Lower lobe of right lung (tissue), 2 donors: ENCODE measurements around the gene STX1A. TPM values are rescaled to one million over a fixed set of nuclear protein-coding genes. Genes with fewer than 3 reads are reported as not detected.

ENCODE experiments used
- ATAC-seq, 2 donors: fragments of 200-7000 bp; cut with Tn5 transposase; one replicate each; pipeline ENCODE4 v1.9.1; 2020 to 2022; ENCODE audit warnings: mild to moderate bottlenecking in 2 of 2, moderate library complexity in 2 of 2
- DNase-seq: peaks from one replicate; pipeline ENCODE4 v3.0.0-alpha.2; 2020
- H3K27ac ChIP-seq: fragments of 200-600 bp; one replicate; pipeline ENCODE4 v1.8.0; 2022
- H3K27me3 ChIP-seq: fragments of 200-600 bp; one replicate; pipeline ENCODE4 v1.8.0; 2022; ENCODE audit warnings: low read depth
- H3K36me3 ChIP-seq: fragments of 200-600 bp; one replicate; pipeline ENCODE4 v1.8.0; 2022; ENCODE audit warnings: mild to moderate bottlenecking
- H3K4me1 ChIP-seq: fragments of 200-600 bp; one replicate; pipeline ENCODE4 v1.8.0; 2022
- H3K4me3 ChIP-seq: fragments of 200-600 bp; one replicate; pipeline ENCODE4 v1.8.0; 2022; ENCODE audit warnings: mild to moderate bottlenecking
- H3K9me3 ChIP-seq: fragments of 200-600 bp; one replicate; pipeline ENCODE4 v1.8.0; 2022
- intact Hi-C: fragments of 100-400 bp; cut with DNase I; formaldehyde crosslinking; loops from one replicate; pipeline ENCODE4 v1.11.0; 2022
- total RNA-seq: library from RNA; stranded (reverse); fragmentation: NEBNext Ultra II Directional; extraction: Animal tissue kit (Norgen Biotek cat#: 25700); gene quantifications from one replicate; pipeline ENCODE4 v1.2.1, GENCODE V29; 2021
- TF ChIP-seq, protein P1 (sequence below): fragments of 200-600 bp; IDR thresholded peaks from one replicate; pipeline ENCODE4 v1.8.0; 2022; ENCODE audit warnings: antibody characterized with exemption, mild to moderate bottlenecking
- donor health status: DM: no; HTN: yes; CAD: no; lungs with severe emphysema.

Gene STX1A
- total RNA-seq, 1 donor from 2014 or later, result 6.6 TPM

DNA sequence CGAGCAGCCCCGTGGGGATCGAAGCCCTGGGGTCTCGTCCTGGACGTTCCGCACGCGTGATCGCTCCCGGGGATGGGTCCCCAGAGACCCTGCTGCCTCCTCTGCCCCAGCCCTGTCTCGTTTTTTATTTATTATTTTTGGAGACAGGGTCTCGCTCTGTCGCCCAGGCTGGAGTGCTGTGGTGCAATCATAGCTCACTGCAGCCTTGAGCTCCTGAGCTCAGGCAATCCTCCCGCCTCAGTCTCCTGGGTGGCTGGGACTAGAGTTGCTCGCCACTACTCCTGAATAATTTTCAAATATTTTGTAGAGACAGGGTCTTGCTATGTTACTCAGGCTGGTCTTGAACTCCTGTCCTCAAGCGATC lies 319 bp upstream of the STX1A start:
- Histone ChIP-seq H3K4me1 (peaks cover 23% of the 10 kb centered on the region), H3K9me3 (no peaks in the 10 kb centered on the region), H3K27ac (no peak overlapping the region), H3K4me3 (peak overlapping the region; percentile 86), H3K27me3 (no peaks in the 10 kb centered on the region), H3K36me3 (no peaks in the 10 kb centered on the region)
- TF ChIP-seq, protein P1, sequence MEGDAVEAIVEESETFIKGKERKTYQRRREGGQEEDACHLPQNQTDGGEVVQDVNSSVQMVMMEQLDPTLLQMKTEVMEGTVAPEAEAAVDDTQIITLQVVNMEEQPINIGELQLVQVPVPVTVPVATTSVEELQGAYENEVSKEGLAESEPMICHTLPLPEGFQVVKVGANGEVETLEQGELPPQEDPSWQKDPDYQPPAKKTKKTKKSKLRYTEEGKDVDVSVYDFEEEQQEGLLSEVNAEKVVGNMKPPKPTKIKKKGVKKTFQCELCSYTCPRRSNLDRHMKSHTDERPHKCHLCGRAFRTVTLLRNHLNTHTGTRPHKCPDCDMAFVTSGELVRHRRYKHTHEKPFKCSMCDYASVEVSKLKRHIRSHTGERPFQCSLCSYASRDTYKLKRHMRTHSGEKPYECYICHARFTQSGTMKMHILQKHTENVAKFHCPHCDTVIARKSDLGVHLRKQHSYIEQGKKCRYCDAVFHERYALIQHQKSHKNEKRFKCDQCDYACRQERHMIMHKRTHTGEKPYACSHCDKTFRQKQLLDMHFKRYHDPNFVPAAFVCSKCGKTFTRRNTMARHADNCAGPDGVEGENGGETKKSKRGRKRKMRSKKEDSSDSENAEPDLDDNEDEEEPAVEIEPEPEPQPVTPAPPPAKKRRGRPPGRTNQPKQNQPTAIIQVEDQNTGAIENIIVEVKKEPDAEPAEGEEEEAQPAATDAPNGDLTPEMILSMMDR, result no peak
- ATAC-seq, result peak; percentile 3 to 7
- intact Hi-C loops, result loop anchor here (10.0 kb wide), 1 partner anchor 115 kb away; no protein-coding TSS in a partner anchor
- DNase-seq, result no peak

DNA sequence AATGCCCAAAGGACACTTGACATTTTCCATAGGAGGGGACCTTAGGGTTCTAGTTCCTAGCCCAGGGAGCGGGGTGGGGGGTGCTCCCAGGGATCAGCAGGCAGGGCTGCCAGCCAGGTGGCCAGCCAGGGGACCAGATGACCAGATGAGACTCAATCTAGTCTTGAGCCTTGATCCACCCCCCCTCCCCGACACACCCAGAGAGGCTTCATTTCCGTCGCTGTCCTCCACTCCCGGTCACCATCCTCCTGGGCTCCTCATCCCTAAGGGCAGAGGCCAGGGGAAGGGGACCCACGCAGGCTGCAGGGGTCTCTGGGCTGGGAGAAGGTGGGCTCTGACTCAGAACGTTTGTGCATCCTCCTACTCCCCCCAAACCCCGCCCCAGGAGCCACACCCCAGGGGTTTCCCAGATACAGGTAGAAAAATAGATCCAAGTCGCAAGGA lies 1.0 kb downstream of the STX1A start:
- Histone ChIP-seq H3K9me3 (no peaks in the 10 kb centered on the region), H3K27ac (no peak overlapping the region), H3K4me1 (peaks cover 23% of the 10 kb centered on the region), H3K4me3 (peak overlapping the region; percentile 86), H3K27me3 (no peaks in the 10 kb centered on the region), H3K36me3 (no peaks in the 10 kb centered on the region)
- ATAC-seq (no peak), DNase-seq (no peak)
- TF ChIP-seq, protein P1, result no peak
- intact Hi-C loops, result no loop called here

DNA sequence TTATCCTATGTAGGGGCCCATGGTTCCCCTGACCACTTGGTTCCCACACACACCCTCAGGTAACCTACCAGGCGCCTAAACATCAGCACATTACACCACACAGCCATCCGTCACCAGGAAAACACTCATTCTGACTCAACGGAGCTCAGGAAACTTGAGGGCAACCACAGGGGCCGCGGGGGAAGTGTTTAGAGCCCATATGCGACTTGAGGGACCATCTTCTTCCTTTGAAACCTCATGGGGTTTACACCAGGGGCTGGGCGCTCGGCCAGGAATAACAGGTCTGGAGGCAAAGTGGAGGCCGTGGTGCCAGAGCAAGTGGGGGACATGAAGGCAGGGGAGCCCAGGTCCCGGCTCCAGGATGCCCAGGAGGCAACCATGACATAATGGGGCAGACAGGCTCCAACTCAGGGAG lies 1.5 kb downstream of the STX1A start:
- TF ChIP-seq, protein P1, result no peak
- no peak overlapping the region for H3K27ac ChIP-seq
- no peaks in the 10 kb centered on the region for H3K9me3 ChIP-seq
- H3K4me3 ChIP-seq, result peak overlapping the region; percentile 86
- ATAC-seq (peak in 1 of 2 donors; percentile 12), DNase-seq (no peak)
- intact Hi-C loops, result no loop called here
- peaks cover 23% of the 10 kb centered on the region for H3K4me1 ChIP-seq
- H3K27me3 ChIP-seq, result no peaks in the 10 kb centered on the region
- H3K36me3 ChIP-seq, result no peaks in the 10 kb centered on the region

DNA sequence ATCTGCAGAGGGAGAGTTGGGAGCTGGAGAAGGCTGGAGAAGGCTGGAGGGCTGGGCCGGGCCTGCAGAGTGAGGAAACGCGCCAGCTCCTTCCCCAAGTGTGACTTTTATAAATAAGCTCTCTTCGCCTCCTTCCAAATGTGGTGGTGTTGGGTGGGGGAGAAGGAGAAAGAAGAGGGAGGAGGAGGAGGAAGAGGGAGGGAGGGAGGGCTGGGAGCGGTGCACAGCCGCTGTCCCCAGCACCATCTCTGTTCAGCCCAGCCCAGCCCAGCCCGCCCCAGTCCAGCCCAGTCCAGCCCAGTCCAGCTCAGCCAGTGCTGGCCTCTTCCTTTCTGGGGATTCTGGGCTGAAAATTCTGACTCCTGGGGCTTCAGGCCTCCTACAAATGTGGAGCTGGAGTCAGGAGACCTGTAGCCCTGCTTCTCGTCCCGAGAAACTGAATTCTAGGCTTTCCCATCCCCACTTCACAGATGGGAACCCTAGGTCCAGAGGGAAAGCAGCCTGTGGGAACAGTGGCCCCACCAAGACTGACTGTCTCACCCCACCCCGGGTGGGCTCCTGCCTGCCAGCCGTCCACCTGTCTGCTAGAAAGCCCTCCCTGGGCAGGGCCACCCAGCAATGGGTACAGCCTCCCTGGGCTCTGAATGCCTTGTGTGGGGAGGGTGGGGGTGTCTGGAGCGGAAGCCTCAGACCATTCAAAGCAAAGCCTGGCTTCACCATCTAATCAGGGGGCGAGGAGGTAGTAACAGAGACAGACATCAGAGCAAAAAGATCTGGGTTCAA lies 2.3 kb downstream of the STX1A start:
- H3K4me3 ChIP-seq, result no peak overlapping the region

DNA sequence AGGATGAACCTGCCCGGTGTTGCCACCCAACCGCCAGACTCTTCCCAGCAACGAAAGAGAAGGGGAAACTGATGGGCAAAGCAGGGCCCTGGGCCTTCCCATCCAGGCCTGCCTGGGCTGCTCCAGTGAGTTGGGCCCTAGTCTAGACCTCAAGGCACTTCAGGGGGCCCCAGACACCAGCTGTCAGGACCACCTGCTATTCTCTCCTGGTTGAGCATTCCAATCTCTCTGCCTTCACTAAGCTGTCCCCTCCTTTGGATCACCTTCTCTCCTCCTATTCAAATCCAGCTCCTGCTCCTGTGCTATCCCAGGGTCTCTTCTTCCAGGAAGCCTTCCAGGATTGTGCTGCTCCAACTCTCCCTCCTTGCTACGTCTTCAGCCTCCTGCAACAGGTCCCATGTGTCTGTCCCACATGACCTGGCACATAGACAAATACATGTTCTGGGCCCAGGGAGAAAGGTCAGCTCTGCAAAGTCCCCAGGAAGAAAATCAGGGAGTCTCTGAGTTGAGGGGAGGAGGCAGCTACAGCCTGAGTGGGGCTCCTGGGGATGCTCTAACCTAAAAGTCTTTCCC lies 3.1 kb downstream of the STX1A start:
- peaks cover 23% of the 10 kb centered on the region for H3K4me1 ChIP-seq
- TF ChIP-seq, protein P1, result no peak
- no peaks in the 10 kb centered on the region for H3K27me3 ChIP-seq
- intact Hi-C loops, result no loop called here
- no peaks in the 10 kb centered on the region for H3K36me3 ChIP-seq
- H3K27ac ChIP-seq, result no peak overlapping the region
- H3K4me3 ChIP-seq, result no peak overlapping the region
- H3K9me3 ChIP-seq, result no peaks in the 10 kb centered on the region
- DNase-seq (no peak), ATAC-seq (no peak)

More for the DNA sequence above, 2.3 kb downstream of the STX1A start:
- Histone ChIP-seq H3K27me3 (no peaks in the 10 kb centered on the region), H3K27ac (no peak overlapping the region), H3K4me1 (peaks cover 23% of the 10 kb centered on the region), H3K9me3 (no peaks in the 10 kb centered on the region), H3K36me3 (no peaks in the 10 kb centered on the region)
- intact Hi-C loops, result no loop called here
- ATAC-seq (no peak), DNase-seq (no peak)
- TF ChIP-seq, protein P1, result no peak
